D721Med (cell line): ENCODE data around the gene FKBP9.

ENCODE experiments used
- DNase-seq: peaks from one replicate; pipeline ENCODE4 v3.0.0; 2011; ENCODE audit warnings: low spot score; ENCODE audit not compliant: insufficient read length
- FAIRE-seq: peaks from 2 replicates; lab custom pipeline; 2011; peaks lifted over from hg19 to GRCh38; lab: Jason Lieb, UNC
- CTCF ChIP-seq: IDR thresholded peaks from 2 replicates; pipeline ENCODE4 v1.5.1; 2012; ENCODE audit warnings: mild to moderate bottlenecking, control low read depth; ENCODE audit not compliant: insufficient read depth; ENCODE audit errors: missing control alignments

FKBP9 gene

GRCh38 chr7:32928785-32929298 lies 28.4 kb upstream of the FKBP9 start:
- no peak for DNase-seq

GRCh38 chr7:32929430-32930143 lies 27.7 kb upstream of the FKBP9 start:
- no peak for TF ChIP-seq CTCF
- DNase-seq (no peak), FAIRE-seq (no peak)

More at GRCh38 chr7:32928785-32929298, 28.4 kb upstream of the FKBP9 start:
- FAIRE-seq: no peak
- no peak for TF ChIP-seq CTCF

- TF ChIP-seq CTCF: no peak
- no peak for FAIRE-seq
- no peak for DNase-seq
Observed at GRCh38 chr7:32930378-32930777, 26.9 kb upstream of the FKBP9 start.

- DNase-seq: no peak
- TF ChIP-seq CTCF: no peak
- FAIRE-seq: no peak
Observed at GRCh38 chr7:32935558-32935957, 21.7 kb upstream of the FKBP9 start.

- no peak for FAIRE-seq
- no peak for TF ChIP-seq CTCF
Observed at GRCh38 chr7:32936689-32937088, 20.6 kb upstream of the FKBP9 start.

GRCh38 chr7:32937344-32938174 lies 19.7 kb upstream of the FKBP9 start:
- TF ChIP-seq CTCF: no peak
- DNase-seq: no peak
- no peak for FAIRE-seq

More at GRCh38 chr7:32936689-32937088, 20.6 kb upstream of the FKBP9 start:
- DNase-seq: no peak
